Stimulated activated naive CD8-positive, alpha-beta T cell treated with anti-CD3 and anti-CD28 coated beads, Interleukin-15, Interleukin-2, amounts not matched to agents 100 ng/mL and 50 ng/mL, for 24 hours (primary cell): ENCODE measurements around the gene ITGA3.

ENCODE experiments used
- H3K27ac Mint-ChIP-seq: one replicate; pipeline ENCODE4 v1.8.0; 2021; ENCODE audit warnings: mild to moderate bottlenecking, mixed read lengths
- H3K27me3 Mint-ChIP-seq: one replicate; pipeline ENCODE4 v1.8.0; 2021; ENCODE audit warnings: mixed read lengths
- H3K36me3 Mint-ChIP-seq: one replicate; pipeline ENCODE4 v1.8.0; 2021; ENCODE audit warnings: low read depth, mixed read lengths
- H3K4me1 Mint-ChIP-seq: one replicate; pipeline ENCODE4 v1.8.0; 2021; ENCODE audit warnings: low read depth, mixed read lengths
- H3K4me3 Mint-ChIP-seq: one replicate; pipeline ENCODE4 v1.8.0; 2021; ENCODE audit warnings: mild to moderate bottlenecking, mixed read lengths
- H3K9me3 Mint-ChIP-seq: one replicate; pipeline ENCODE4 v1.8.0; 2021; ENCODE audit warnings: mixed read lengths

Gene ITGA3

GRCh38 chr17:50055426-50056216, at the start of gene ITGA3:
TSS of gene ITGA3 (plus strand) at chr17:50056110. CDS start at chr17:50056440, 330 bp downstream.
- no peak within 1 kb of the TSS for H3K27ac Mint-ChIP-seq
- peaks cover 17% of the 10 kb centered on the region for H3K27me3 Mint-ChIP-seq
- peaks cover 39% of the 10 kb centered on the region for H3K4me1 Mint-ChIP-seq
- no peaks in the 10 kb centered on the region for H3K36me3 Mint-ChIP-seq
- peak within 1 kb of the TSS; percentile 84 for H3K4me3 Mint-ChIP-seq
- no peaks in the 10 kb centered on the region for H3K9me3 Mint-ChIP-seq

GRCh38 chr17:50009282-50009681, 46.6 kb upstream of the ITGA3 start:
- H3K27ac Mint-ChIP-seq: no peak overlapping the region
- H3K27me3 Mint-ChIP-seq: peaks cover 59% of the 10 kb centered on the region
- H3K4me1 Mint-ChIP-seq: no peaks in the 10 kb centered on the region

GRCh38 chr17:50013079-50013478, 42.8 kb upstream of the ITGA3 start:
- no peak overlapping the region for H3K27ac Mint-ChIP-seq
- H3K4me1 Mint-ChIP-seq: no peaks in the 10 kb centered on the region
- peaks cover 34% of the 10 kb centered on the region for H3K9me3 Mint-ChIP-seq
- H3K4me3 Mint-ChIP-seq: no peak overlapping the region
- peaks cover 6% of the 10 kb centered on the region for H3K36me3 Mint-ChIP-seq
- peaks cover 45% of the 10 kb centered on the region for H3K27me3 Mint-ChIP-seq

More at GRCh38 chr17:50009282-50009681, 46.6 kb upstream of the ITGA3 start:
- Mint-ChIP-seq H3K4me3 (no peak overlapping the region), H3K9me3 (peaks cover 27% of the 10 kb centered on the region), H3K36me3 (peaks cover 6% of the 10 kb centered on the region)

GRCh38 chr17:50014471-50015088, 41.3 kb upstream of the ITGA3 start:
- peaks cover 28% of the 10 kb centered on the region for H3K9me3 Mint-ChIP-seq
- H3K36me3 Mint-ChIP-seq: peaks cover 6% of the 10 kb centered on the region
- H3K4me3 Mint-ChIP-seq: no peak overlapping the region

GRCh38 chr17:50015146-50015545, 40.8 kb upstream of the ITGA3 start:
- Mint-ChIP-seq H3K27ac (no peak overlapping the region), H3K27me3 (peaks cover 31% of the 10 kb centered on the region), H3K9me3 (peaks cover 28% of the 10 kb centered on the region), H3K4me3 (no peak overlapping the region), H3K4me1 (no peaks in the 10 kb centered on the region), H3K36me3 (peaks cover 6% of the 10 kb centered on the region)

More at GRCh38 chr17:50014471-50015088, 41.3 kb upstream of the ITGA3 start:
- peaks cover 32% of the 10 kb centered on the region for H3K27me3 Mint-ChIP-seq
- no peak overlapping the region for H3K27ac Mint-ChIP-seq
- no peaks in the 10 kb centered on the region for H3K4me1 Mint-ChIP-seq

- H3K4me3 Mint-ChIP-seq: no peak overlapping the region
- H3K36me3 Mint-ChIP-seq: no peaks in the 10 kb centered on the region
- H3K27me3 Mint-ChIP-seq: peaks cover 13% of the 10 kb centered on the region
- H3K27ac Mint-ChIP-seq: no peak overlapping the region
- peaks cover 9% of the 10 kb centered on the region for H3K9me3 Mint-ChIP-seq
- H3K4me1 Mint-ChIP-seq: no peaks in the 10 kb centered on the region
Measured at GRCh38 chr17:50018909-50019308, 37.0 kb upstream of the ITGA3 start.

GRCh38 chr17:50020841-50021599, 34.9 kb upstream of the ITGA3 start:
- Mint-ChIP-seq H3K27me3 (peaks cover 11% of the 10 kb centered on the region), H3K36me3 (no peaks in the 10 kb centered on the region)

GRCh38 chr17:50021681-50022370, 34.1 kb upstream of the ITGA3 start:
- no peaks in the 10 kb centered on the region for H3K9me3 Mint-ChIP-seq
- H3K4me3 Mint-ChIP-seq: no peak overlapping the region
- peaks cover 2% of the 10 kb centered on the region for H3K4me1 Mint-ChIP-seq
- no peaks in the 10 kb centered on the region for H3K36me3 Mint-ChIP-seq
- H3K27ac Mint-ChIP-seq: no peak overlapping the region
- peaks cover 15% of the 10 kb centered on the region for H3K27me3 Mint-ChIP-seq

More at GRCh38 chr17:50020841-50021599, 34.9 kb upstream of the ITGA3 start:
- no peak overlapping the region for H3K4me3 Mint-ChIP-seq
- no peaks in the 10 kb centered on the region for H3K4me1 Mint-ChIP-seq
- H3K9me3 Mint-ChIP-seq: no peaks in the 10 kb centered on the region
- H3K27ac Mint-ChIP-seq: no peak overlapping the region

- no peaks in the 10 kb centered on the region for H3K9me3 Mint-ChIP-seq
- no peaks in the 10 kb centered on the region for H3K36me3 Mint-ChIP-seq
- peaks cover 20% of the 10 kb centered on the region for H3K27me3 Mint-ChIP-seq
- H3K4me3 Mint-ChIP-seq: no peak overlapping the region
- no peak overlapping the region for H3K27ac Mint-ChIP-seq
- peaks cover 8% of the 10 kb centered on the region for H3K4me1 Mint-ChIP-seq
Measured at GRCh38 chr17:50022463-50023130, 33.3 kb upstream of the ITGA3 start.

- Mint-ChIP-seq H3K36me3 (no peaks in the 10 kb centered on the region), H3K27ac (no peak overlapping the region), H3K4me1 (peaks cover 14% of the 10 kb centered on the region), H3K4me3 (no peak overlapping the region), H3K27me3 (peaks cover 30% of the 10 kb centered on the region), H3K9me3 (no peaks in the 10 kb centered on the region)
Measured at GRCh38 chr17:50023520-50023919, 32.4 kb upstream of the ITGA3 start.

- Mint-ChIP-seq H3K9me3 (no peaks in the 10 kb centered on the region), H3K4me1 (peaks cover 14% of the 10 kb centered on the region), H3K27ac (no peak overlapping the region), H3K27me3 (peaks cover 37% of the 10 kb centered on the region), H3K4me3 (no peak overlapping the region), H3K36me3 (no peaks in the 10 kb centered on the region)
Measured at GRCh38 chr17:50024808-50025207, 31.1 kb upstream of the ITGA3 start.

- Mint-ChIP-seq H3K27ac (no peak overlapping the region), H3K36me3 (no peaks in the 10 kb centered on the region), H3K4me1 (peaks cover 14% of the 10 kb centered on the region), H3K4me3 (no peak overlapping the region), H3K27me3 (peaks cover 44% of the 10 kb centered on the region), H3K9me3 (no peaks in the 10 kb centered on the region)
Measured at GRCh38 chr17:50026046-50026675, 29.7 kb upstream of the ITGA3 start.

- peaks cover 44% of the 10 kb centered on the region for H3K27me3 Mint-ChIP-seq
- no peak overlapping the region for H3K4me3 Mint-ChIP-seq
- H3K9me3 Mint-ChIP-seq: no peaks in the 10 kb centered on the region
- H3K27ac Mint-ChIP-seq: no peak overlapping the region
- H3K36me3 Mint-ChIP-seq: no peaks in the 10 kb centered on the region
- H3K4me1 Mint-ChIP-seq: peaks cover 14% of the 10 kb centered on the region
Measured at GRCh38 chr17:50026837-50027171, 29.1 kb upstream of the ITGA3 start.
